Measurements from ENCODE around the gene NDUFS3. TPM values are rescaled to one million over a fixed set of nuclear protein-coding genes. Genes with fewer than 3 reads are reported as not detected.

Gene NDUFS3
- 49.5 and 53.2 TPM in 2 replicates for total RNA-seq

GRCh38 chr11:47578524-47579494 is at the start of gene NDUFS3, which contains the start of gene KBTBD4:
Gene NDUFS3 (plus strand): TSS chr11:47579074. CDS start chr11:47579092, 18 bp downstream.
Gene KBTBD4 (minus strand): TSS chr11:47578970. CDS start chr11:47578951, 19 bp downstream.

GRCh38 chr11:47552566-47553405 is 26.1 kb upstream of the NDUFS3 start, which contains the start of gene CELF1:
Gene CELF1 (minus strand): TSS chr11:47553132. CDS start chr11:47499523, 53,609 bp downstream.

GRCh38 chr11:47565340-47566148 is 13.3 kb upstream of the NDUFS3 start, which contains the start of gene PTPMT1:
Gene PTPMT1 (plus strand): TSS chr11:47565599. CDS start chr11:47565623, 24 bp downstream.

DNA sequence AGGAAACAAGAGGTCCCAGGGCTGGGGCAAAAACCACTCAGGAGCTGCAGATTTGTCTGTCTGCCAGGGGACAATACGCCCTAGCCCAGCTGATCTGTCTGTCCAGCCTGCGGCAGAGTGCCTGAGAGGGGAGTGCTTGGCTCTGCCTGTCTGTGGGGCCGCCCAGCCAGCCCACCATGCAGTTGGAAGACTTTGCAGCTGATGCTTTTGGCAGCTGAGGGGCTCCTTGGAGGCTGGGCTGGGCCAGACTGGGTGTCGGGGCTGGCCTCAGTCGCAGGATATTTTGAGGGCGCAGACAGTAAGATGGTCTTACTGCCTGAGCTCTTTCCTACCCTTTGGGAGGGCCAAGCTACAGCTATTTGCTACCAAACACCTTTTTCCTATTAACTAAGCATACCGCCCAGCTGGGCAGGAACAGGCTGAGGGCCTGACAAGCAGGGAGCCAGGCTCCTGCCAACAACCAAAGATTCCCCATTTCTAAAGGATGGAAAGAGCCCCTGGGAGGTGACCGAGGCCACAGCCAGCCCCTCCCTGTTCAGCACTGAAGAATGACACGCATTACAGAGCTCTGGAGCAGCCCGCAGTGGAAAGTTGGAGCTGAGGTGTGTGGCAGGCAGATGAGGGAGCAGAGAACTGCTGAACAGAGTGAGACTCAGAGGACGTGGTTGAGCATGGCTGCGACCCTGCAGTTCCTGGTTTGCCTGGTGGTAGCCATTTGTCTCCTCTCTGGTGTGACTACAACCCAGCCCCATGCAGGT is 7.4 kb downstream of the NDUFS3 start, which contains the start of gene FAM180B:
FAM180B (plus strand) TSS at position 581 of the 758 bp plus-strand sequence; CDS start at position 672, 91 bp downstream.

GRCh38 chr11:47593934-47594855 is 15.3 kb downstream of the NDUFS3 start, which contains the start of gene C1QTNF4:
Gene C1QTNF4 (minus strand): TSS chr11:47594411. CDS start chr11:47590810, 3,601 bp downstream.

Small RNAs within 50 kb of the gene (small RNA-seq; reads per million reads assigned to genes)
- not detected for gene RN7SL652P
- not detected for gene RNU5E-10P

Other genes with a start within 250 kb of the NDUFS3 start
- gene MYBPC3, start 226.4 kb upstream of the NDUFS3 start, total RNA-seq: not detected in 2 replicates
- not detected in 2 replicates for gene SPI1, start 200.5 kb upstream of the NDUFS3 start, total RNA-seq
- gene SLC39A13, start 170.5 kb upstream of the NDUFS3 start, total RNA-seq: 128 and 132 TPM in 2 replicates
- gene PSMC3, start 152.6 kb upstream of the NDUFS3 start, total RNA-seq: 92.8 and 122 TPM in 2 replicates
- 0.32 TPM in 1 of 2 replicates, not detected in the other for gene RAPSN, start 129.9 kb upstream of the NDUFS3 start, total RNA-seq
- 115 and 140 TPM in 2 replicates for gene CELF1, start 25.9 kb upstream of the NDUFS3 start, total RNA-seq
- 51.0 and 62.1 TPM in 2 replicates for gene PTPMT1, start 13.5 kb upstream of the NDUFS3 start, total RNA-seq
- gene KBTBD4, start 104 bp upstream of the NDUFS3 start, total RNA-seq: 34.2 and 34.7 TPM in 2 replicates
- gene FAM180B, start 7.6 kb downstream of the NDUFS3 start, total RNA-seq: 0.24 TPM in 1 of 2 replicates, not detected in the other
- 0.12 and 0.49 TPM in 2 replicates for gene C1QTNF4, start 15.3 kb downstream of the NDUFS3 start, total RNA-seq
- 57.0 and 59.1 TPM in 2 replicates for gene MTCH2, start 63.5 kb downstream of the NDUFS3 start, total RNA-seq
- gene AGBL2, start 136.3 kb downstream of the NDUFS3 start, total RNA-seq: 0.49 and 1.3 TPM in 2 replicates
- 73.1 and 131 TPM in 2 replicates for gene FNBP4, start 188.3 kb downstream of the NDUFS3 start, total RNA-seq